Measurements from ENCODE around the gene CEBPZ.
"Not testable (repeated sequence)": the region's sequence is repeated elsewhere in the genome, so short reads cannot be mapped to it uniquely, and the experiment has no call there.

The CEBPZ gene

GRCh38 chr2:37211939-37212338 is 19.5 kb downstream of the CEBPZ start:
- no peak for FAIRE-seq

GRCh38 chr2:37211212-37211611 is 20.2 kb downstream of the CEBPZ start:
- no peak for FAIRE-seq

GRCh38 chr2:37206760-37207159 is 24.6 kb downstream of the CEBPZ start:
- not testable (repeated sequence) for FAIRE-seq

- FAIRE-seq: no peak
These were observed 25.6 kb downstream of the CEBPZ start for GRCh38 chr2:37205689-37206341.

- not testable (repeated sequence) for FAIRE-seq
These were observed 26.2 kb downstream of the CEBPZ start for GRCh38 chr2:37205071-37205661.

- FAIRE-seq: no peak
These were observed 27.7 kb downstream of the CEBPZ start for GRCh38 chr2:37203708-37204107.

GRCh38 chr2:37201766-37202165 is 29.6 kb downstream of the CEBPZ start:
- FAIRE-seq: no peak

GRCh38 chr2:37201208-37201607 is 30.2 kb downstream of the CEBPZ start:
- no peak for FAIRE-seq

- no peak for FAIRE-seq
These were observed 32.7 kb downstream of the CEBPZ start for GRCh38 chr2:37198681-37199065.

GRCh38 chr2:37196320-37197195 is 34.8 kb downstream of the CEBPZ start, which contains the start of gene CEBPZOS:
TSS of gene CEBPZOS (plus strand) at chr2:37196496. CDS start at chr2:37199705, 3,209 bp downstream.
- FAIRE-seq: no peak

GRCh38 chr2:37195862-37196319 is 35.5 kb downstream of the CEBPZ start:
- not testable (repeated sequence) for FAIRE-seq

GRCh38 chr2:37192551-37192950 is 38.8 kb downstream of the CEBPZ start:
- no peak for FAIRE-seq

- no peak for FAIRE-seq
These were observed 39.6 kb downstream of the CEBPZ start for GRCh38 chr2:37191747-37192146.

- FAIRE-seq: no peak
These were observed 40.1 kb downstream of the CEBPZ start for GRCh38 chr2:37191253-37191652.

- FAIRE-seq: no peak
These were observed 41.1 kb downstream of the CEBPZ start for GRCh38 chr2:37190290-37190689.

- no peak for FAIRE-seq
These were observed 41.8 kb downstream of the CEBPZ start for GRCh38 chr2:37189452-37190153.

- no peak for FAIRE-seq
These were observed 42.8 kb downstream of the CEBPZ start, which contains the start of gene SULT6B1 for GRCh38 chr2:37188570-37188969. TSS of gene SULT6B1 (minus strand) at chr2:37188670. CDS start at chr2:37188640, 30 bp downstream.

- FAIRE-seq: no peak
These were observed 49.4 kb downstream of the CEBPZ start for GRCh38 chr2:37181726-37182684.

GRCh38 chr2:37180640-37181039 is 50.8 kb downstream of the CEBPZ start:
- no peak for FAIRE-seq

- FAIRE-seq: no peak
These were observed 51.3 kb downstream of the CEBPZ start for GRCh38 chr2:37180006-37180639.

GRCh38 chr2:37173741-37174140 is 57.7 kb downstream of the CEBPZ start:
- no peak for FAIRE-seq

Measured in endometrium (tissue), 2 donors.